ENCODE data around the gene EXOC3L2. TPM values are rescaled to one million over a fixed set of nuclear protein-coding genes. Genes with fewer than 3 reads are reported as not detected.
"Not testable (repeated sequence)": the region's sequence is repeated elsewhere in the genome, so short reads cannot be mapped to it uniquely, and the experiment has no call there.

EXOC3L2 gene
- total RNA-seq, 2 experiments from 2014 or later = not detected

- H3K9me3 Mint-ChIP-seq = no peaks in the 10 kb centered on the region
- H3K27me3 Mint-ChIP-seq = no peaks in the 10 kb centered on the region
- no peak overlapping the region for H3K4me3 Mint-ChIP-seq
- TF ChIP-seq, protein P1, sequence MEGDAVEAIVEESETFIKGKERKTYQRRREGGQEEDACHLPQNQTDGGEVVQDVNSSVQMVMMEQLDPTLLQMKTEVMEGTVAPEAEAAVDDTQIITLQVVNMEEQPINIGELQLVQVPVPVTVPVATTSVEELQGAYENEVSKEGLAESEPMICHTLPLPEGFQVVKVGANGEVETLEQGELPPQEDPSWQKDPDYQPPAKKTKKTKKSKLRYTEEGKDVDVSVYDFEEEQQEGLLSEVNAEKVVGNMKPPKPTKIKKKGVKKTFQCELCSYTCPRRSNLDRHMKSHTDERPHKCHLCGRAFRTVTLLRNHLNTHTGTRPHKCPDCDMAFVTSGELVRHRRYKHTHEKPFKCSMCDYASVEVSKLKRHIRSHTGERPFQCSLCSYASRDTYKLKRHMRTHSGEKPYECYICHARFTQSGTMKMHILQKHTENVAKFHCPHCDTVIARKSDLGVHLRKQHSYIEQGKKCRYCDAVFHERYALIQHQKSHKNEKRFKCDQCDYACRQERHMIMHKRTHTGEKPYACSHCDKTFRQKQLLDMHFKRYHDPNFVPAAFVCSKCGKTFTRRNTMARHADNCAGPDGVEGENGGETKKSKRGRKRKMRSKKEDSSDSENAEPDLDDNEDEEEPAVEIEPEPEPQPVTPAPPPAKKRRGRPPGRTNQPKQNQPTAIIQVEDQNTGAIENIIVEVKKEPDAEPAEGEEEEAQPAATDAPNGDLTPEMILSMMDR (IDR thresholded peaks at IDR 0.05) = no peak
- no peak overlapping the region for H3K27ac Mint-ChIP-seq
- intact Hi-C loops (cut with micrococcal nuclease) = no loop called here
- no peak for DNase-seq
- no peaks in the 10 kb centered on the region for H3K4me1 Mint-ChIP-seq (ENCODE audit: low read depth)
- H3K36me3 Mint-ChIP-seq (ENCODE audit: low read depth) = peaks cover 13% of the 10 kb centered on the region
- CTCF ChIA-PET = no interaction called here
- POLR2A ChIA-PET = no interaction called here
- no peak for ATAC-seq
Observed at GRCh38 chr19:45275370-45275971, 30.3 kb upstream of the EXOC3L2 start.

- TF ChIP-seq, protein P1 (IDR thresholded peaks at IDR 0.05) = no peak
- ATAC-seq (no peak), DNase-seq (no peak)
- ChIA-PET POLR2A (no interaction called here), CTCF (no interaction called here)
- intact Hi-C loops (cut with micrococcal nuclease) = no loop called here
- Mint-ChIP-seq H3K36me3 (ENCODE audit: low read depth) (peaks cover 9% of the 10 kb centered on the region), H3K4me3 (no peak overlapping the region), H3K27ac (no peak overlapping the region), H3K9me3 (no peaks in the 10 kb centered on the region), H3K27me3 (no peaks in the 10 kb centered on the region), H3K4me1 (ENCODE audit: low read depth) (no peaks in the 10 kb centered on the region)
Observed at GRCh38 chr19:45273521-45273855, 28.3 kb upstream of the EXOC3L2 start.

GRCh38 chr19:45271735-45272108, 26.5 kb upstream of the EXOC3L2 start:
- Mint-ChIP-seq H3K27me3 (no peaks in the 10 kb centered on the region), H3K9me3 (no peaks in the 10 kb centered on the region), H3K4me1 (ENCODE audit: low read depth) (no peaks in the 10 kb centered on the region), H3K4me3 (no peak overlapping the region), H3K36me3 (ENCODE audit: low read depth) (peaks cover 9% of the 10 kb centered on the region), H3K27ac (no peak overlapping the region)
- DNase-seq (no peak), ATAC-seq (no peak)
- POLR2A ChIA-PET = no interaction called here
- TF ChIP-seq, protein P1 (IDR thresholded peaks at IDR 0.05) = no peak
- intact Hi-C loops (cut with micrococcal nuclease) = no loop called here
- CTCF ChIA-PET = no interaction called here

DNA sequence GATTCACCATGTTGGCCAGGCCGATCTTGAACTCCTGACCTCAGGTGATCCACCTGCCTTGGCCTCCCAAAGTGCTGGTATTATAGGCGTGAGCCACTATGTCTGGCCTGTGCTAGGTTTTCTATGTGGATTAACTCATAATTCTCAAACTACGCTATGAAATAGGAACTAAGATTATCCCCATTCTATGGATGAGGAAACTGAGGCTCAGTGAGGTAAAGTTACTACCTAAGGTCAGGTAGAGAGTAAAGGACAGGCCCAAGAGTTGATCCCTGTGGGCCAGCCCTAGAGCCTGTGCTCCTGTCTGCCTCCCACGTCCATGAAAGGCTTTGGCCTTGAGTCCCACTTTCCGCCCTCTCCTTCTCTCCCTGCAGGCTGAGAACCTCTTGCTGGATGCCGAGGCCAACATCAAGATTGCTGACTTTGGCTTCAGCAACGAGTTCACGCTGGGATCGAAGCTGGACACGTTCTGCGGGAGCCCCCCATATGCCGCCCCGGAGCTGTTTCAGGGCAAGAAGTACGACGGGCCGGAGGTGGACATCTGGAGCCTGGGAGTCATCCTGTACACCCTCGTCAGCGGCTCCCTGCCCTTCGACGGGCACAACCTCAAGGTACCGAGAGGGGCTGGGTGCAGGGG, 26.0 kb upstream of the EXOC3L2 start:
- CTCF ChIA-PET = no interaction called here
- H3K9me3 Mint-ChIP-seq = no peaks in the 10 kb centered on the region
- ATAC-seq (no peak), DNase-seq (no peak)
- H3K4me1 Mint-ChIP-seq (ENCODE audit: low read depth) = no peaks in the 10 kb centered on the region
- POLR2A ChIA-PET = no interaction called here
- no peaks in the 10 kb centered on the region for H3K27me3 Mint-ChIP-seq
- TF ChIP-seq, protein P1 (IDR thresholded peaks at IDR 0.05) = no peak
- intact Hi-C loops (cut with micrococcal nuclease) = no loop called here
- peaks cover 9% of the 10 kb centered on the region for H3K36me3 Mint-ChIP-seq (ENCODE audit: low read depth)
- H3K4me3 Mint-ChIP-seq = no peak overlapping the region
- no peak overlapping the region for H3K27ac Mint-ChIP-seq

GRCh38 chr19:45269939-45270338, 24.7 kb upstream of the EXOC3L2 start:
- H3K9me3 Mint-ChIP-seq; H3K4me3 Mint-ChIP-seq; ATAC-seq; H3K27ac Mint-ChIP-seq; H3K27me3 Mint-ChIP-seq; intact Hi-C loops (cut with micrococcal nuclease); DNase-seq; H3K4me1 Mint-ChIP-seq (ENCODE audit: low read depth); CTCF ChIA-PET; H3K36me3 Mint-ChIP-seq (ENCODE audit: low read depth): not testable (repeated sequence)
- POLR2A ChIA-PET = interaction anchor here (0.7 kb wide), 1 partner anchor 34 kb away, joined by 4 read pairs; no protein-coding TSS in a partner anchor
